ENCODE measurements around the gene UGGT1. TPM values are rescaled to one million over a fixed set of nuclear protein-coding genes. Genes with fewer than 3 reads are reported as not detected.

Gene UGGT1
- total and polyA plus RNA-seq, 4 donors: 6.7 to 74.7 (median 32.4) TPM

DNA sequence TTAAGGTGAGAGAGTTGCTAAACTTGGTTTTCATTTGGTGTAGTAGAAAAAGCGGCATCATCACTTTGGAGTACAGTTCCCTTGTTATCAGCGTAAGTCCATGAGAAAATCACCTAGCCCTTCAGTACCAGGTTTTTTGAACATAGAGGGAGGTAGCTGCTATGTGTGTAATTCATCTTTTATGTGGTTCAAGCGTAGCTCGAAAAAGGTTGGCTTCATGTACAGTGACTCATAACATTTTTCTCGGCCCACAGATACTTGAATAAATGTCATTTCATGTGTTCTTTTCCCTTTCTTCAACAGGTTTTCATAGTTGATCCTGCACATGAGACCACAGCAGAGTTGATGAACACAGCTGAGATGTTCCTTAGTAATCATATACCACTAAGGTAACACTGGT is 43.6 kb downstream of the UGGT1 start:
- DNase-seq (ENCODE audit: low spot score): no peak
- H3K27ac ChIP-seq (ENCODE audit: low read depth in 1 of 2, low read length in 2 of 2): no peak overlapping the region
- H3K27me3 ChIP-seq (ENCODE audit: control insufficient read depth in 4 of 4, insufficient read depth in 4 of 4, low read length in 3 of 4): no peaks in the 10 kb centered on the region
- peaks cover 10 to 67% (median 57%) of the 10 kb centered on the region in 4 donors for H3K36me3 ChIP-seq (ENCODE audit: control insufficient read depth in 4 of 4, insufficient read depth in 3 of 4, low read depth in 1 of 4, low read length in 3 of 4)
- H3K9me3 ChIP-seq (ENCODE audit: control insufficient read depth in 4 of 4, low read length in 3 of 4): no peaks in the 10 kb centered on the region
- 95% methylated on average over 5 of the region's 5 CpGs for WGBS
- no peaks in the 10 kb centered on the region for H3K4me1 ChIP-seq (ENCODE audit: control insufficient read depth in 4 of 4, insufficient read depth in 4 of 4, low read length in 3 of 4)
- TF ChIP-seq FOXA2 (IDR thresholded peaks at IDR 0.05) (no peak), HNF4G (IDR thresholded peaks at IDR 0.05) (no peak), JUND (IDR thresholded peaks at IDR 0.05) (no peak), HNF4A (conservative IDR thresholded peaks at IDR 0.05) (no peak), NR2F2 (IDR thresholded peaks at IDR 0.05) (no peak), RAD21 (IDR thresholded peaks at IDR 0.05) (no peak), FOXA1 (IDR thresholded peaks at IDR 0.05) (no peak), GABPA (IDR thresholded peaks at IDR 0.05 in 1 of 2, conservative IDR thresholded peaks at IDR 0.05 in 1 of 2) (no peak)
- TF ChIP-seq, protein P1, sequence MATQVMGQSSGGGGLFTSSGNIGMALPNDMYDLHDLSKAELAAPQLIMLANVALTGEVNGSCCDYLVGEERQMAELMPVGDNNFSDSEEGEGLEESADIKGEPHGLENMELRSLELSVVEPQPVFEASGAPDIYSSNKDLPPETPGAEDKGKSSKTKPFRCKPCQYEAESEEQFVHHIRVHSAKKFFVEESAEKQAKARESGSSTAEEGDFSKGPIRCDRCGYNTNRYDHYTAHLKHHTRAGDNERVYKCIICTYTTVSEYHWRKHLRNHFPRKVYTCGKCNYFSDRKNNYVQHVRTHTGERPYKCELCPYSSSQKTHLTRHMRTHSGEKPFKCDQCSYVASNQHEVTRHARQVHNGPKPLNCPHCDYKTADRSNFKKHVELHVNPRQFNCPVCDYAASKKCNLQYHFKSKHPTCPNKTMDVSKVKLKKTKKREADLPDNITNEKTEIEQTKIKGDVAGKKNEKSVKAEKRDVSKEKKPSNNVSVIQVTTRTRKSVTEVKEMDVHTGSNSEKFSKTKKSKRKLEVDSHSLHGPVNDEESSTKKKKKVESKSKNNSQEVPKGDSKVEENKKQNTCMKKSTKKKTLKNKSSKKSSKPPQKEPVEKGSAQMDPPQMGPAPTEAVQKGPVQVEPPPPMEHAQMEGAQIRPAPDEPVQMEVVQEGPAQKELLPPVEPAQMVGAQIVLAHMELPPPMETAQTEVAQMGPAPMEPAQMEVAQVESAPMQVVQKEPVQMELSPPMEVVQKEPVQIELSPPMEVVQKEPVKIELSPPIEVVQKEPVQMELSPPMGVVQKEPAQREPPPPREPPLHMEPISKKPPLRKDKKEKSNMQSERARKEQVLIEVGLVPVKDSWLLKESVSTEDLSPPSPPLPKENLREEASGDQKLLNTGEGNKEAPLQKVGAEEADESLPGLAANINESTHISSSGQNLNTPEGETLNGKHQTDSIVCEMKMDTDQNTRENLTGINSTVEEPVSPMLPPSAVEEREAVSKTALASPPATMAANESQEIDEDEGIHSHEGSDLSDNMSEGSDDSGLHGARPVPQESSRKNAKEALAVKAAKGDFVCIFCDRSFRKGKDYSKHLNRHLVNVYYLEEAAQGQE (IDR thresholded peaks at IDR 0.05): no peak
- TF ChIP-seq, protein P2, sequence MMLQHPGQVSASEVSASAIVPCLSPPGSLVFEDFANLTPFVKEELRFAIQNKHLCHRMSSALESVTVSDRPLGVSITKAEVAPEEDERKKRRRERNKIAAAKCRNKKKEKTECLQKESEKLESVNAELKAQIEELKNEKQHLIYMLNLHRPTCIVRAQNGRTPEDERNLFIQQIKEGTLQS (IDR thresholded peaks at IDR 0.05): no peak
- TF ChIP-seq, protein P3, sequence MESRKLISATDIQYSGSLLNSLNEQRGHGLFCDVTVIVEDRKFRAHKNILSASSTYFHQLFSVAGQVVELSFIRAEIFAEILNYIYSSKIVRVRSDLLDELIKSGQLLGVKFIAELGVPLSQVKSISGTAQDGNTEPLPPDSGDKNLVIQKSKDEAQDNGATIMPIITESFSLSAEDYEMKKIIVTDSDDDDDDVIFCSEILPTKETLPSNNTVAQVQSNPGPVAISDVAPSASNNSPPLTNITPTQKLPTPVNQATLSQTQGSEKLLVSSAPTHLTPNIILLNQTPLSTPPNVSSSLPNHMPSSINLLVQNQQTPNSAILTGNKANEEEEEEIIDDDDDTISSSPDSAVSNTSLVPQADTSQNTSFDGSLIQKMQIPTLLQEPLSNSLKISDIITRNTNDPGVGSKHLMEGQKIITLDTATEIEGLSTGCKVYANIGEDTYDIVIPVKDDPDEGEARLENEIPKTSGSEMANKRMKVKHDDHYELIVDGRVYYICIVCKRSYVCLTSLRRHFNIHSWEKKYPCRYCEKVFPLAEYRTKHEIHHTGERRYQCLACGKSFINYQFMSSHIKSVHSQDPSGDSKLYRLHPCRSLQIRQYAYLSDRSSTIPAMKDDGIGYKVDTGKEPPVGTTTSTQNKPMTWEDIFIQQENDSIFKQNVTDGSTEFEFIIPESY (IDR thresholded peaks at IDR 0.05): no peak
- no peak overlapping the region for H3K4me3 ChIP-seq (ENCODE audit: low read depth in 1 of 3, low read length in 3 of 3)
- H3K9ac ChIP-seq (ENCODE audit: low read depth in 1 of 2, low read length in 2 of 2): no peak overlapping the region

DNA sequence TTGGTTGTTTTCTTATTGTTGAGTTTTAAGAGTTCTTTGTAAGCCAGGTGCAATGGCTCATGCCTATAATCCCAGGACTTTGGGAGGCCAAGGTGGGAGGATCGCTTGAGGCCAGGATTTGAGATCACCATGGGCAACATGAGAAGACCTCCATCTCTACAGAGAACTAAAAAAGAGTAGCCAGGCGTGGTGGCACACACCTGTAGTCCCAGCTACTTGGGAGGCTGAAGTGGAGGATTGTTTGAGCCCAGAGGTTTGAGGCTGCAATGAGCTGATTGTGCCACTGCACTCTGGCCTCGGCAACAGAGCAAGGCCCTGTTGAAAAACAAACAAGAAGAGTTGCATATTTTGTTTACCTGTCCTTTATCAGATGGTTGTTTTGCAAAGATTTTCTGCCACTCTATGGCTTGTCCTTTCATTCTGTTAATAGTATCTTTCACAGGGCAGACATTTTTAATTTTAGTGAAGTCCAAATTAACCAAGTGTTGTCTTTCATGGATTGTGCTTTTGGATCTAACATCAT is 46.2 kb downstream of the UGGT1 start:
- no peak for DNase-seq (ENCODE audit: low spot score)
- no peaks in the 10 kb centered on the region for H3K9me3 ChIP-seq (ENCODE audit: control insufficient read depth in 4 of 4, low read length in 3 of 4)
- H3K27ac ChIP-seq (ENCODE audit: low read depth in 1 of 2, low read length in 2 of 2): no peak overlapping the region
- peaks cover 13 to 68% (median 54%) of the 10 kb centered on the region in 4 donors for H3K36me3 ChIP-seq (ENCODE audit: control insufficient read depth in 4 of 4, insufficient read depth in 3 of 4, low read depth in 1 of 4, low read length in 3 of 4)
- WGBS: 77% methylated on average over 3 of the region's 3 CpGs
- no peak overlapping the region for H3K9ac ChIP-seq (ENCODE audit: low read depth in 1 of 2, low read length in 2 of 2)
- no peaks in the 10 kb centered on the region for H3K27me3 ChIP-seq (ENCODE audit: control insufficient read depth in 4 of 4, insufficient read depth in 4 of 4, low read length in 3 of 4)
- H3K4me3 ChIP-seq (ENCODE audit: low read depth in 1 of 3, low read length in 3 of 3): no peak overlapping the region
- H3K4me1 ChIP-seq (ENCODE audit: control insufficient read depth in 4 of 4, insufficient read depth in 4 of 4, low read length in 3 of 4): no peaks in the 10 kb centered on the region
- TF ChIP-seq NR2F2 (IDR thresholded peaks at IDR 0.05) (no peak), HNF4A (conservative IDR thresholded peaks at IDR 0.05) (peak; percentile 38 to 46), RXRA (IDR thresholded peaks at IDR 0.05) (peak in 1 of 2 donors; percentile 18), YY1 (IDR thresholded peaks at IDR 0.05) (peak; percentile 38), RAD21 (IDR thresholded peaks at IDR 0.05) (peak in 1 of 2 donors; percentile 15)
- TF ChIP-seq, protein P4, sequence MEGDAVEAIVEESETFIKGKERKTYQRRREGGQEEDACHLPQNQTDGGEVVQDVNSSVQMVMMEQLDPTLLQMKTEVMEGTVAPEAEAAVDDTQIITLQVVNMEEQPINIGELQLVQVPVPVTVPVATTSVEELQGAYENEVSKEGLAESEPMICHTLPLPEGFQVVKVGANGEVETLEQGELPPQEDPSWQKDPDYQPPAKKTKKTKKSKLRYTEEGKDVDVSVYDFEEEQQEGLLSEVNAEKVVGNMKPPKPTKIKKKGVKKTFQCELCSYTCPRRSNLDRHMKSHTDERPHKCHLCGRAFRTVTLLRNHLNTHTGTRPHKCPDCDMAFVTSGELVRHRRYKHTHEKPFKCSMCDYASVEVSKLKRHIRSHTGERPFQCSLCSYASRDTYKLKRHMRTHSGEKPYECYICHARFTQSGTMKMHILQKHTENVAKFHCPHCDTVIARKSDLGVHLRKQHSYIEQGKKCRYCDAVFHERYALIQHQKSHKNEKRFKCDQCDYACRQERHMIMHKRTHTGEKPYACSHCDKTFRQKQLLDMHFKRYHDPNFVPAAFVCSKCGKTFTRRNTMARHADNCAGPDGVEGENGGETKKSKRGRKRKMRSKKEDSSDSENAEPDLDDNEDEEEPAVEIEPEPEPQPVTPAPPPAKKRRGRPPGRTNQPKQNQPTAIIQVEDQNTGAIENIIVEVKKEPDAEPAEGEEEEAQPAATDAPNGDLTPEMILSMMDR (IDR thresholded peaks at IDR 0.05; ENCODE audit: low read depth, low read length, missing input control): peak; percentile 1
- TF ChIP-seq, protein P3 (IDR thresholded peaks at IDR 0.05): no peak

All from liver (tissue), 9 donors.